H7 (cell line): ENCODE data around the gene OR52N4. TPM values are rescaled to one million over a fixed set of nuclear protein-coding genes. Genes with fewer than 3 reads are reported as not detected.
"Not testable (repeated sequence)": the region's sequence is repeated elsewhere in the genome, so short reads cannot be mapped to it uniquely, and the experiment has no call there.

Source experiments
- DNase-seq: peaks from one replicate; pipeline ENCODE4 v3.0.0; 2012
- H3K27me3 ChIP-seq: 2 replicates; pipeline ENCODE4 v1.6.0; 2011; ENCODE audit warnings: mild to moderate bottlenecking, low read length; ENCODE audit not compliant: control insufficient read depth, insufficient read depth
- H3K36me3 ChIP-seq: replicated peaks from 2 replicates; pipeline ENCODE4 v1.5.1; 2011; ENCODE audit warnings: low read length; ENCODE audit not compliant: control insufficient read depth, insufficient read depth
- H3K4me3 ChIP-seq: 2 replicates; pipeline ENCODE4 v1.5.1; 2011; ENCODE audit warnings: low read depth, mild to moderate bottlenecking, control low read depth, low read length, moderate library complexity; ENCODE audit not compliant: insufficient read depth
- total RNA-seq: library from RNA; depleted of rRNA; stranded (reverse); fragments of >200 nt; shearing (Covaris generic); gene quantifications from 2 replicates; pipeline ENCODE4 v1.2.3, GENCODE V29; 2014; rRNA removed

OR52N4 gene
- total RNA-seq, result not detected in 2 replicates

DNA sequence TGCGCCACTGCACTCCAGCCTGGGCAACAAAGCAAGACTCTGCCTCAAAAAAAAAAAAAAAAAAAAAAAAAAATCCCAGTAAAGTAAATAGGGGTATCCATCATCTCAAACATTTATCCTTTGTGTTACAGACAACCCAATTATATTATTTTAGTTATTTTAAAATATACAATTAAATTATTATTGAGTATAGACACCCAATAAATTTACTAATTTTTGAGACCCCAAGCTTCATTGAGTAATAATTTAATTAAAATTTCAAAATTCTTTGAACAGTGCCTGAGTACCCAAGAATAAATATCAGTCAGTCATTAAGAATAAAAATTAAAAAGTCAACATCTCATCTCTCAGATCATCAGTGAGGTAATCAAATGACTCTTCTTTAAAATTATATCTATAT, at the start of gene OR52N4:
Gene OR52N4, plus strand, starts transcription at position 301 of the 400 bp plus-strand sequence. CDS start 498 bp downstream, outside the sequence.
- no peak for DNase-seq

DNA sequence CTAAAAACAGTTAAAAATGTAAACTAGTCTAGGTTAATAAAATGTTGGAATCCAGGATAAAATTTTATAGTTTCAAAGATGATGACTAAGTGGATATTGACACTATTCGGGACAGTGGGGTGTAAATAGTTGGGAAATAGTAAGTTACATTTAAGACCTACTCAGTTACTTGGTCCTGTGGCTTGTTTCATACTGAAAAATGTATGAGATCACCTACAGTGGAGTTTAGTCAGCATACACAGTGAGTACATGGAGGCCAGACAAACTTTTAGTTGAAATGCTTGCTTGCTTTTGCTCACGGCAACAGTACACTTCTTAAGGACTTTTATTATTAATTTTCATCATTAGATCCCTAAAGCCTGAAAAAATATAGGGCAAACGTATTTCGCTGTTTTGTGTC, 48.4 kb upstream of the OR52N4 start:
- H3K4me3 ChIP-seq, result no peak overlapping the region
- no peaks in the 10 kb centered on the region for H3K27me3 ChIP-seq
- DNase-seq, result no peak
- peaks cover 4% of the 10 kb centered on the region for H3K36me3 ChIP-seq

More for the DNA sequence above, at the start of gene OR52N4:
- H3K36me3 ChIP-seq, result no peaks in the 10 kb centered on the region
- no peaks in the 10 kb centered on the region for H3K27me3 ChIP-seq
- no peak within 1 kb of the TSS for H3K4me3 ChIP-seq

DNA sequence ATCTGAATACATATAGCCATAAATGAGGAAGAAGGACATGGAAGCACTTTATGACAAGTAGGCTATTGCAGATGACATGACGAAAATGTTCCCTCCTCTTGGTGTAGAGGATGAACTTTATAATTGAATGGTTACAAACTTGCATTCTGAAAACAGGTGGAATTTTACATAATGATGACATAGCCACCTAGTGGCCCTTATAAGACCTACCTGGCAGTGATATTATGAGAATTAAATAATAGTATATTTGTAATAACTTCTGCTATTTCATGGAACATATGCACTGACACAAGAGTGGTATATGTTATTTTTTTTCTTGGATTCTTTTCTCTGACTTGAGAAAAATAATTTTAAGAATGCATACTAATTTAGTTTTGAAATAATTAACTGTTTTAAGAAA, 41.5 kb upstream of the OR52N4 start:
- no peaks in the 10 kb centered on the region for H3K27me3 ChIP-seq
- H3K4me3 ChIP-seq, result no peak overlapping the region
- no peak for DNase-seq
- peaks cover 3% of the 10 kb centered on the region for H3K36me3 ChIP-seq

DNA sequence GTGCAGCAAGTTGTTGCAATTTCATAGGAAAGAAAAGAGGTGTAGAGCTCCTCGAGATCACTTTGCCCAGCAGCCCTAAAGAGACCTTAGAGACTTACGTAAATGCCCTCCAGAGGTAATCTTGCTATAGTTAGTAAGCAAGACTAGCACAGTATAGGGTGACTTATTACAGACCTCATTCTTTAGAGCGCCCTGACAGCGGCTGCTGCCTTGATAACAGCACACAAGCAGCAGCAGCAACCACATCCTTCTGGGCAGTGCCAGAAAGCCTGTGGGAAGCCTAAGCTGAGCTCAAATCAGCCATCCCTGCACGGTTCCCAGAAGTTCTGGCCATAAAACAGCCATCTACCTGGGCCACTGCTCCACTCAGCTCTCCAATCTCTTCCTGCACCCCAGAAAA, 40.3 kb upstream of the OR52N4 start:
- no peak for DNase-seq

DNA sequence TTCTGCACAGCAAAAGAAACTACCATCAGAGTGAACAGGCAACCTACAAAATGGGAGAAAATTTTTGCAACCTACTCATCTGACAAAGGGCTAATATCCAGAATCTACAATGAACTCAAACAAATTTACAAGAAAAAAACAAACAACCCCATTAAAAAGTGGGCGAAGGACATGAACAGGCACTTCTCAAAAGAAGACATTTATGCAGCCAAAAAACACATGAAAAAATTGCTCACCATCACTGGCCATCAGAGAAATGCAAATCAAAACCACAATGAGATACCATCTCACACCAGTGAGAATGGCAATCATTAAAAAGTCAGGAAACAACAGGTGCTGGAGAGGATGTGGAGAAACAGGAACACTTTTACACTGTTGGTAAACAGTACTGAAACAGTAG, 37.5 kb upstream of the OR52N4 start:
- H3K36me3 ChIP-seq, DNase-seq, H3K4me3 ChIP-seq, H3K27me3 ChIP-seq: not testable (repeated sequence)

More for the DNA sequence above, 40.3 kb upstream of the OR52N4 start:
- Histone ChIP-seq H3K27me3 (no peaks in the 10 kb centered on the region), H3K36me3 (no peaks in the 10 kb centered on the region; the same call in none of the 2 replicates), H3K4me3 (no peak overlapping the region)

DNA sequence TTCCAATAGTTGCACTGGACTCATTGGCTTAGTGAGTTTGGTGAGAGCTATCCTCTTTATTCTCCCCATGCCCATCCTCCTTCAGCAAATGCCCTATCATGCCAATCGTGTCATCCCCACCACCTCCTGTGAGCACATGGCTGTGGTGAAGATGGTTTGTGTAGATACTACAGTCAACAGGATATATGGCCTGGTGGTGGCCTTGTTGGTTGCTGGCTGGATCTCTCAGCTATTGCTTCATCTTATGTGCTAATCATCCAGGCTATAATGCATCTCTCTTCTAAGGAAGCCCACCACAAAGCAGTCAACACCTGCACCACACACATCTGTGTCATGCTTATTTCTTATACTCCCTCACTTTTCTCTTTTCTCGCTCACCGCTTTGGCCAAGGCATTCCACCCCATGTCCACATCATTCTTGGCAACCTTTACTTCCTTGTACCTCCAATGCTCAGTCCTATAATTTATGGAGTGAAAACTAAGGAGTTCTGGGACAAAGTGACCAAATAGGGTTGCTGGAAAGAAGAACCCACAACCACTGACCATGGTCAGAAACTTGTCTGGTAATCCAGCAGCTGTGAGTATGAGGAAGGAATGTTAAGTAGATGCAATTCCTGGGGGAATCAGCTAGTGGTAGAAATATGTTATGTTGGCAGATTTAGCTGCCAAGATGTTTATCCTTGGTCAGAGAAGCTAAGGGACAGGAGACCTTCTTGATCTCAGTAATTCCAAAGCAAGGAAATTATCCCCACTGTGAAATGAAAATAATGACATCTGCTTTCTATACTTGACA, 34.1 kb upstream of the OR52N4 start:
- H3K27me3 ChIP-seq, result no peaks in the 10 kb centered on the region
- H3K36me3 ChIP-seq, result no peaks in the 10 kb centered on the region
- no peak overlapping the region for H3K4me3 ChIP-seq
- DNase-seq, result no peak

DNA sequence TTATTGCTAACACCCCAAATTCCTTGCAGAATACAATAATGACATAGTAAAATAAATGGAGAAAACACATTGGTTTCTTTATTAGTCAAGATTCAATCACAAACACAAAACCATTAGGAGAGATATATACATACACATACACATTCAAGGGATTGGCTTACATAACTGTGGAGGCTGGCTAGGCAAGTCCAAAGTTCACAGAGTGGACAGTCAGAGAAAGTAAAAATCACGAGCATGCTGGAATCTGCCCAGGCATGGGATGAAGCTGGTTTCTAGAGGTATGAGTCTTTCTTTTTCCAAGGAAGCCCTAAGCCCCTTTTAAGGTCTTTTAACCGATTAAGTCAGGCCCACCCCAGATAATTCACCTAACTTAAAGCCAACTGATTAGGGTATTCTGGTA, 31.4 kb upstream of the OR52N4 start:
- H3K4me3 ChIP-seq, result no peak overlapping the region

DNA sequence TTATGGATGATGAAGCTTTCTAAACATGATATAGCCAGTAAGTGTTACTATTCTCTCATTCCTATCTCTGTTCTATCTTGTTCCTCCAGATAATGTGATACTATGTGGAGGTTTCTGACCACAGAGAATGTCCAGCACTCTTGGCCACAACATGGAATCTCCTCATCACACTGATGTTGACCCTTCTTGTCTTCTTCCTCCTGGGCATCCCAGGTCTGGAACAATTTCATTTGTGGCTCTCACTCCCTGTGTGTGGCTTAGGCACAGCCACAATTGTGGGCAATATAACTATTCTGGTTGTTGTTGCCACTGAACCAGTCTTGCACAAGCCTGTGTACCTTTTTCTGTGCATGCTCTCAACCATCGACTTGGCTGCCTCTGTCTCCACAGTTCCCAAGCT, 27.7 kb upstream of the OR52N4 start:
- Histone ChIP-seq H3K36me3 (no peaks in the 10 kb centered on the region), H3K27me3 (no peaks in the 10 kb centered on the region), H3K4me3 (no peak overlapping the region)
- no peak for DNase-seq

More for the DNA sequence above, 31.4 kb upstream of the OR52N4 start:
- no peaks in the 10 kb centered on the region for H3K27me3 ChIP-seq
- no peaks in the 10 kb centered on the region for H3K36me3 ChIP-seq
- no peak for DNase-seq

DNA sequence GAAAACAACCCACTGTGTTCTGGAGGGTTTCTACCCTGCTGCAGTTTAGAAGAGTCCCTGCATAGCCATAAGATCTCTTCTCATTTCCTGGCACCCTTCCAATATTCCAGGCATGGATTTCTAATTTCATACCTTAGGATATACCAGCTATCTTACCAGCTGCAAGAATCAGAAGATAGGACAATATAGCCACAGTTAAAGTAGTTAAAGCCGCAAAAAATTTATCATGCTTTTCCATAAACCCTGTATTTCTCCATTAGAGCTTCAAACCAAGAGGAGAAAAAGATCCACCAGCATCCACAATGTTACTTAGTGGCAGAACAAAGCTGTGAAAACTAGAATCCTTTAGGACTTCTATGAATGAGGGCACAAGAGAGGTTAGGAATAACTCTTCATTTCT, 26.4 kb upstream of the OR52N4 start:
- DNase-seq, result no peak
- no peaks in the 10 kb centered on the region for H3K27me3 ChIP-seq
- H3K4me3 ChIP-seq, result no peak overlapping the region
- H3K36me3 ChIP-seq, result no peaks in the 10 kb centered on the region

DNA sequence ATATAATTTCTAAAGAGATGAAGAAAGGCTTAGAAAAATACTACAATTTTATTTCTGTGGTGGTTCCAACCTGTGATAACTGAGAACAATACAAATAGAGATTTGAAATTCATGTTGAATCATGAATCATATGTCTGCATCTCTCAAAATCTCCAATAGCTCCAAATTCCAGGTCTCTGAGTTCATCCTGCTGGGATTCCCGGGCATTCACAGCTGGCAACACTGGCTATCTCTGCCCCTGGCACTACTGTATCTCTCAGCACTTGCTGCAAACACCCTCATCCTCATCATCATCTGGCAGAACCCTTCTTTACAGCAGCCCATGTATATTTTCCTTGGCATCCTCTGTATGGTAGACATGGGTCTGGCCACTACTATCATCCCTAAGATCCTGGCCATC, 17.6 kb upstream of the OR52N4 start, which contains the start of gene OR56B1:
Gene OR56B1, plus strand, starts transcription at position 53 of the 400 bp plus-strand sequence. Its CDS starts 69 bp downstream, at position 122.
- H3K27me3 ChIP-seq, result no peaks in the 10 kb centered on the region
- H3K4me3 ChIP-seq, result no peak within 1 kb of the TSS
- no peaks in the 10 kb centered on the region for H3K36me3 ChIP-seq
- no peak for DNase-seq

DNA sequence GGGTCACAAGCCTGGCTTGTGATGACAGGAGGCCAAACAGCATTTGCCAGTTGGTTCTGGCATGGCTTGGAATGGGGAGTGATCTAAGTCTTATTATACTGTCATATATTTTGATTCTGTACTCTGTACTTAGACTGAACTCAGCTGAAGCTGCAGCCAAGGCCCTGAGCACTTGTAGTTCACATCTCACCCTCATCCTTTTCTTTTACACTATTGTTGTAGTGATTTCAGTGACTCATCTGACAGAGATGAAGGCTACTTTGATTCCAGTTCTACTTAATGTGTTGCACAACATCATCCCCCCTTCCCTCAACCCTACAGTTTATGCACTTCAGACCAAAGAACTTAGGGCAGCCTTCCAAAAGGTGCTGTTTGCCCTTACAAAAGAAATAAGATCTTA, 17.0 kb upstream of the OR52N4 start:
- DNase-seq, result no peak
- Histone ChIP-seq H3K27me3 (no peaks in the 10 kb centered on the region), H3K36me3 (no peaks in the 10 kb centered on the region), H3K4me3 (no peak overlapping the region)

DNA sequence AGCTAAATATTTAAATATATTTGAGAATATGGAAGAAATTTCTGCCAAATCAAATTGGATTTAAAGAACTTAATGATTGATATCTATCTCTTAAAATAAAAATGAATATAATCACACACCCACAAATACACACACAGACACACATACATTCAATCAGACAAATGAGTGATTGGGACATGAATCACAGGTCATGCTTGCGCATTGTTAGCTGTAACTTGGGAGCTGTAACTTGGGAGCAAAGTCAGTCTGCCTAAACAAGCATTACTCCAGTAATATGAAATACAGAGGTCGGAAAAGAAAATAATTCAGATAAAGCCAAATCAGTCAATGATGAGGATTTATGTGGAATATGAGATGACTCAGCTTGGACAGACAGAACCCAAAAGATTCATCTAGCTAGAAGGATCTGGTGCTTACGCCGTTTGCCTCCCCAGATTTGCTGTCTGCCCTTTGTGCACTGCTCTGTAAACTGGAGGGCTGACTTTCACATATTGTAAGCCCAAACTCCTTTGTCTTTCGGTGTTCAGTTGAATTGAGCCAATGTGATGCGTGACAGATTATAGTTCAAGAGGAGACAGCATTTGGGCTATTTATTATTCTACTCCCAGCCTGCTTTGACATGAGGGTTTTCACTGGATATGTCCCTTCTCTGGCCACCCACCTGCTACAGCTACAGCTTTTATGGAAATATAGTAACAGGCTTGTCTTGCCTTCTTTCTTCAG, 16.2 kb upstream of the OR52N4 start:
- no peak for DNase-seq
- H3K27me3 ChIP-seq, result no peaks in the 10 kb centered on the region
- H3K36me3 ChIP-seq, result no peaks in the 10 kb centered on the region
- no peak overlapping the region for H3K4me3 ChIP-seq

DNA sequence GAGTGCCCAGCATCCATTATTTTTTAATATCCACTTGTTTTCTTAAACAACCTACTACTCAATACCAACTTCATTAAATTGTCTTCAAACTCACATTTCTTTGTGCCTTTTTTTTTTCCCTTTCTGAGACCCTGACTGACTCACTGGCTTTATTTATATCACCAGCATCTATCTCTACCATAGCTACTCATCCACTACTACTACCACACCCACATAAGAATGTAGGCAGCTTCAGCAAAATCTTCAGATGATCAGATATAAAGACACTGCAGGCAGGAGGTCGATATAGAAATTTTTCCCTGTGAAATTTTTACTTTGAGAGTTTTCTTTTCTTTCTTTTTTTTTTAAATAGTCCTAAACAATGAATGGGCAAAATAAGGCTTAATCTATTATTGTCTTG, 15.6 kb upstream of the OR52N4 start:
- H3K27me3 ChIP-seq, result no peaks in the 10 kb centered on the region
- H3K4me3 ChIP-seq, result no peak overlapping the region

DNA sequence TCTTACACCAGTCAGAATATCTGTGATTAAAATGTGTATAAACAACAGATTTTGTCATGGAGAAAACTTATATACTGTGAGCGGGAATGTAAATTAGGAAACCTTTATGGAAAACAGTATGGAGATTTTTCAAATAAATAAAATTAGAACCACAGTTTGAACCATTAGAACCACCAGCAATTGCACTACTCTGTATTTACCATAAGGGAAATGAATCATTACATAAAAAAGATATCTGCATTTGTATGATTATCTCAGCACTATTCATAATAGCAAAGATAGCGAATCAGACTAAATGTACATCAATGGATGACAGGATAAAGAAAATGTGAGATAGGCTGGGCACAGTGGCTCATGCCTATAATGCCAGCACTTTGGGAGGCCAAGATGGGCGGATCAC, 7.4 kb upstream of the OR52N4 start:
- Histone ChIP-seq H3K27me3 (no peaks in the 10 kb centered on the region), H3K4me3 (no peak overlapping the region), H3K36me3 (no peaks in the 10 kb centered on the region)
- no peak for DNase-seq

More for the DNA sequence above, 15.6 kb upstream of the OR52N4 start:
- H3K36me3 ChIP-seq, result no peaks in the 10 kb centered on the region
- no peak for DNase-seq

DNA sequence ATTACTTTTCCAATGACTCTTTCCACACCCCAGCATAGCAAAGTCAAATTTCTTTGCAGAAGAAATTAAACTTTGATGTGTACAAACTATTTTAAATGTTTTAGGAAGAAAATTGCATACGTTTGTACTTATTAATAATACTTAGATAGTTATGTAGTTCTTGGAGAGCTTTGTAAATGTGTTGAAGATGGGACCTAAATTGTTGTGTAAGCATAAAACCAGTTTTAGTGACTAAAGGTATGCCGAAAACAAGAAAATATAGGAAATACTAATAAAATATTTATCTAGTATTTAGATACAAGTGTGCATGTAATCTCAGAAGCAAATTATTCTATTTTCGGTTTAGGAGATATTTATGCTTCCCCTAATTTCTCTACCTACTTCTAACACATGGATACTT, 4.2 kb upstream of the OR52N4 start:
- DNase-seq, result no peak
- Histone ChIP-seq H3K4me3 (no peak overlapping the region), H3K36me3 (no peaks in the 10 kb centered on the region), H3K27me3 (no peaks in the 10 kb centered on the region)
